Skeletal muscle satellite cell (primary cell): ENCODE results near the gene NT5C1A.

Experiments used
- H3K27me3 ChIP-seq: 2 replicates; pipeline ENCODE4 v1.7.0; 2013; ENCODE audit warnings: low read length; ENCODE audit not compliant: control insufficient read depth, insufficient read depth
- H3K36me3 ChIP-seq: 2 replicates; pipeline ENCODE4 v1.7.0; 2013; ENCODE audit warnings: mild to moderate bottlenecking, control low read depth, low read length; ENCODE audit not compliant: insufficient read depth
- H3K4me1 ChIP-seq: 2 replicates; pipeline ENCODE4 v1.7.0; 2013; ENCODE audit warnings: low read length; ENCODE audit not compliant: control insufficient read depth, insufficient read depth
- H3K4me2 ChIP-seq: 2 replicates; pipeline ENCODE4 v1.7.0; 2013; ENCODE audit warnings: mild to moderate bottlenecking, low read length
- H3K4me3 ChIP-seq: 2 replicates; pipeline ENCODE4 v1.7.0; 2013; ENCODE audit warnings: low read length
- H3K9ac ChIP-seq: 2 replicates; pipeline ENCODE4 v1.7.0; 2013; ENCODE audit warnings: mild to moderate bottlenecking, low read depth, low read length, moderate library complexity
- H3K9me3 ChIP-seq: replicated peaks from 2 replicates; pipeline ENCODE4 v1.7.0; 2013; ENCODE audit warnings: mild to moderate bottlenecking, control low read depth, low read length

NT5C1A gene

GRCh38 chr1:39699419-39699818 is 27.5 kb upstream of the NT5C1A start:
- Histone ChIP-seq H3K9me3 (no peaks in the 10 kb centered on the region), H3K4me3 (no peak overlapping the region), H3K27me3 (peaks cover 51% of the 10 kb centered on the region), H3K4me1 (no peaks in the 10 kb centered on the region), H3K36me3 (no peaks in the 10 kb centered on the region), H3K4me2 (no peak overlapping the region), H3K9ac (no peak overlapping the region)

GRCh38 chr1:39698568-39698967 is 26.7 kb upstream of the NT5C1A start:
- peaks cover 54% of the 10 kb centered on the region for H3K27me3 ChIP-seq
- H3K9me3 ChIP-seq = no peaks in the 10 kb centered on the region
- no peak overlapping the region for H3K9ac ChIP-seq
- H3K4me3 ChIP-seq = no peak overlapping the region
- H3K4me1 ChIP-seq = no peaks in the 10 kb centered on the region
- no peak overlapping the region for H3K4me2 ChIP-seq
- no peaks in the 10 kb centered on the region for H3K36me3 ChIP-seq

- Histone ChIP-seq H3K4me3 (no peak overlapping the region), H3K9ac (no peak overlapping the region), H3K4me2 (no peak overlapping the region), H3K27me3 (peaks cover 75% of the 10 kb centered on the region), H3K4me1 (peaks cover 5% of the 10 kb centered on the region), H3K9me3 (no peaks in the 10 kb centered on the region), H3K36me3 (no peaks in the 10 kb centered on the region)
Observed at GRCh38 chr1:39696448-39696847, 24.5 kb upstream of the NT5C1A start.

- no peak overlapping the region for H3K4me3 ChIP-seq
- no peak overlapping the region for H3K9ac ChIP-seq
- peaks cover 76% of the 10 kb centered on the region for H3K27me3 ChIP-seq
- peaks cover 11% of the 10 kb centered on the region for H3K4me1 ChIP-seq
- no peaks in the 10 kb centered on the region for H3K36me3 ChIP-seq
- no peaks in the 10 kb centered on the region for H3K9me3 ChIP-seq
- H3K4me2 ChIP-seq = no peak overlapping the region
Observed at GRCh38 chr1:39695016-39695415, 23.1 kb upstream of the NT5C1A start.

- H3K4me1 ChIP-seq = peaks cover 11% of the 10 kb centered on the region
- H3K9ac ChIP-seq = no peak overlapping the region
- no peaks in the 10 kb centered on the region for H3K36me3 ChIP-seq
- H3K4me2 ChIP-seq = no peak overlapping the region
- H3K4me3 ChIP-seq = no peak overlapping the region
- no peaks in the 10 kb centered on the region for H3K9me3 ChIP-seq
- peaks cover 81% of the 10 kb centered on the region for H3K27me3 ChIP-seq
Observed at GRCh38 chr1:39694026-39694425, 22.1 kb upstream of the NT5C1A start.

- Histone ChIP-seq H3K9ac (no peak overlapping the region), H3K4me2 (peak overlapping the region; percentile 84), H3K9me3 (no peaks in the 10 kb centered on the region), H3K36me3 (no peaks in the 10 kb centered on the region), H3K4me3 (no peak overlapping the region), H3K4me1 (peaks cover 11% of the 10 kb centered on the region), H3K27me3 (peaks cover 83% of the 10 kb centered on the region)
Observed at GRCh38 chr1:39692152-39693074, 20.5 kb upstream of the NT5C1A start.

GRCh38 chr1:39691383-39692151 is 19.7 kb upstream of the NT5C1A start, which contains the start of gene HPCAL4:
Gene HPCAL4 (minus strand): TSS chr1:39691433. CDS start chr1:39684603, 6,830 bp downstream.
- Histone ChIP-seq H3K27me3 (peaks cover 83% of the 10 kb centered on the region), H3K9me3 (no peaks in the 10 kb centered on the region), H3K9ac (no peak within 1 kb of the TSS), H3K4me2 (peak within 1 kb of the TSS; percentile 84), H3K4me3 (peak within 1 kb of the TSS; percentile 61), H3K4me1 (peaks cover 11% of the 10 kb centered on the region), H3K36me3 (no peaks in the 10 kb centered on the region)

- H3K4me3 ChIP-seq = peak overlapping the region; percentile 61
- H3K9ac ChIP-seq = no peak overlapping the region
- H3K4me1 ChIP-seq = peaks cover 11% of the 10 kb centered on the region
- H3K27me3 ChIP-seq = peaks cover 85% of the 10 kb centered on the region
- no peaks in the 10 kb centered on the region for H3K9me3 ChIP-seq
- H3K4me2 ChIP-seq = peak overlapping the region; percentile 84
- H3K36me3 ChIP-seq = no peaks in the 10 kb centered on the region
Observed at GRCh38 chr1:39690794-39691382, 19.0 kb upstream of the NT5C1A start.

- Histone ChIP-seq H3K4me2 (no peak overlapping the region), H3K4me3 (no peak overlapping the region), H3K4me1 (peaks cover 11% of the 10 kb centered on the region), H3K27me3 (peaks cover 85% of the 10 kb centered on the region), H3K9me3 (no peaks in the 10 kb centered on the region), H3K9ac (no peak overlapping the region), H3K36me3 (no peaks in the 10 kb centered on the region)
Observed at GRCh38 chr1:39690225-39690624, 18.3 kb upstream of the NT5C1A start.

GRCh38 chr1:39689635-39690034 is 17.7 kb upstream of the NT5C1A start:
- H3K4me2 ChIP-seq = no peak overlapping the region
- no peak overlapping the region for H3K4me3 ChIP-seq
- no peaks in the 10 kb centered on the region for H3K36me3 ChIP-seq
- H3K9me3 ChIP-seq = no peaks in the 10 kb centered on the region
- no peak overlapping the region for H3K9ac ChIP-seq
- H3K4me1 ChIP-seq = peaks cover 11% of the 10 kb centered on the region
- H3K27me3 ChIP-seq = peaks cover 86% of the 10 kb centered on the region

GRCh38 chr1:39689214-39689613 is 17.3 kb upstream of the NT5C1A start:
- H3K36me3 ChIP-seq = no peaks in the 10 kb centered on the region
- no peak overlapping the region for H3K4me3 ChIP-seq
- H3K27me3 ChIP-seq = peaks cover 86% of the 10 kb centered on the region
- peaks cover 11% of the 10 kb centered on the region for H3K4me1 ChIP-seq
- no peak overlapping the region for H3K4me2 ChIP-seq
- no peaks in the 10 kb centered on the region for H3K9me3 ChIP-seq
- H3K9ac ChIP-seq = no peak overlapping the region
